Measurements from ENCODE around the gene TRIM37.
"Not testable (repeated sequence)": the region's sequence is repeated elsewhere in the genome, so short reads cannot be mapped to it uniquely, and the experiment has no call there.

Gene TRIM37

DNA sequence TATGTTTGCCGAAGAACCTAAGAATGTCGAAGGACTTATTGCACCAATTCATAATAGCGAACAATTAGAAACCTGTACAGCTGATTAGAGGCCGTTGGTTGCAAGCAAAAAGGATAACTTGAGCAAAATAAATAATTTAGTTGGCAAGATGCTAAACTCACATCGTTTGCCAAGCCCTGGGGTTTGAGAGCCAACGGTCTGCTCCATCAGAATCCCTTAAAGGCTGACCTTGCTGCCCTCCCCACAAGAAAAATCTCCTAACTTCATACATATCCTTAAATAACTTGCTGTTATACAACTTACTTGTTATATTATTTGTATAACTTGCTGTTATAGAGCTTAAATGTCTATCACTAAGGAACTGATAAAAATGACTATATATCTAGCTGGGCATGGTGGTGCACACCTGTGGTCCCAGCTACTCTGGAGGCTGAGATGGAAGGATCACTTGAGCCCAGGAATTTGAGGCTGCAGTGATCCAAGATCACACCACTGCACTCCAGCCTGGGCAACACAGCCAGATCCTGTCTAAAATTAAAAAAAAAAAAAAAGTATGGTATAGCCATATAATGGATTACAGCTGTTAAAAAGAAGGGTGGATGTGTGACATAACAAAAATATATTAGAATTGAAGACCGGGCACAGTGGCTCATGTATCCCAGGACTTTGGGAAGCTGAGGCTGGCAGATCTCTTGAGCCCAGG, 1.9 kb upstream of the TRIM37 start:
- no peak for DNase-seq

DNA sequence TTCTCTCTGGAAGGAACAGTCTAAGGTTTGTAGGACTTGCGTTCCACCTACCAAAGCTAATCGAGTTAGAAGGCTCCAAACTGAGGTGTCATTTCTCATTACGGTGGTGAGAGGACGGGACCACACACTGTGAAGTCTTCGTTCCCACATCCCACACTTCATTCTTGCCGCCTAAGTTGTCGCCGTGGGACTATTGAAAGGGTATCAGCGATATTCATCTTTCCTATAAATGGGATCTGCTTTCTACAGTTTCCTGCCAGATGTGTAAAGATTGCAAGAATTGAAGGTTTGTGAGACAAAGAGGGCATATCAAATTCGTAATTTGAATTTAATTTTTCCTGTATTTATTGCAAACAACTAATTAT, 608 bp upstream of the TRIM37 start:
- DNase-seq, result no peak

DNA sequence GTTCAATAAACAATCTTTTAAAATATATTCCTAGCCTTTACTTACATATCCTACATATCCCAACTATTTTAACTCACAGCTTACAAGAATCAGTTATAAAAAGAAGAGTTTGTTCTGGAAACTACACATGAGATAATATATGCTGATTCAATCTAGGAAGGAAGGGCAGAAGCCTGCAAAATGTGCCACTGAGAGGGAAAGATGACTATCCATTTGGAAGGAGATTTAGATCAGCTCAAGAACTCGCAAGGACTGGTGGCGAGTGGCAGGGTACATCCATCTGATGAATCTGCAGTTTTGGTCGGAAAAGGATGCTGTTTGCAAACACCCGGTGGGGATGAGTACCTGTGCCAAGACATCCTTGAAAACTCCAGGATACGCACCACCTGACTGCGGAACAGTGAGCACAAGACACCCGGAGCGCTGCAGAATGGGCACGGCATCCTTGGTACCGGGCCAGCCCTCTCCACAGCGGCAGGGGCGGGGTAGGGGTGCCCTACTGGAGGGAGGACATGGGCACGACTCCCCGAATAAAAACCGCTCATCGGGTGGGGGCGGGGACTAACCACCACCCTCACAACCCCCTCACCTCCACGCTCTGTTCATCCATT, 723 bp downstream of the TRIM37 start:
- peak; percentile 33 for DNase-seq

DNA sequence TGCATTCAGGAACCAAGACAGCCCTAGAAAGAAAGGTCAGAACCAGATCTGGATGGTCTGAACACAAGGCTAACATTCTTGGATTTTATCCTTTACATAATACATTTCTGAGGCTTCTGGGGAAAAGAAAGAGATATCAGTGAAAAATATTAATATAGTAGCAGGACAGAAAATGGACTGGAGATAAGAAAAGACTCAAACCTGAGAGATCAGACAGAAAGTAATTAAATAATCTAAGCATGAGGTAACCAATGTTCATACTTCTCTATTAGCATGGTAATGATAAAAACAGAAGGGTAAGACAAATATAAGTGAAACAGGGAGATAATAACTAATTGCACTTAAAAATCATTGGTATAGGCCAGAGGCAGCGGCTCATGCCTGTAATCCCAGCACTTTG, 5.5 kb downstream of the TRIM37 start:
- no peak for DNase-seq

DNA sequence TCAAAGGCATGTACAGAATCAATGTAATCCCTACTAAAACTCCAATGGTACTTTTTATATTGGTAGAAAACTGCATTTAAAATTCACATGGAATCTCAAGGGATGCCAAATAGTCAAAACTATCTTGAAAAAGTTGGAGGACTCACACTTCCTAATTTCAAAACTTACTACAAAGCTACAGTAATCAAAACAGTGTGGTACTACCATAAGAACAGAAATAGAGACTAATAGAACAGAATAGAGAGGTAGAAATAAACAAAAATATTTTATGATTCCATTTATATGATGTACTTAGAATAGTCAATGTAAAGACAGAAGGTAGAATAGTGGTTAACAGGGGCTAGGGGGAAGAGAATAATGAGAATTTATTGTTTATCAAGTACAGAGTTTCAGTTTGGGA, 8.8 kb downstream of the TRIM37 start:
- no peak for DNase-seq

DNA sequence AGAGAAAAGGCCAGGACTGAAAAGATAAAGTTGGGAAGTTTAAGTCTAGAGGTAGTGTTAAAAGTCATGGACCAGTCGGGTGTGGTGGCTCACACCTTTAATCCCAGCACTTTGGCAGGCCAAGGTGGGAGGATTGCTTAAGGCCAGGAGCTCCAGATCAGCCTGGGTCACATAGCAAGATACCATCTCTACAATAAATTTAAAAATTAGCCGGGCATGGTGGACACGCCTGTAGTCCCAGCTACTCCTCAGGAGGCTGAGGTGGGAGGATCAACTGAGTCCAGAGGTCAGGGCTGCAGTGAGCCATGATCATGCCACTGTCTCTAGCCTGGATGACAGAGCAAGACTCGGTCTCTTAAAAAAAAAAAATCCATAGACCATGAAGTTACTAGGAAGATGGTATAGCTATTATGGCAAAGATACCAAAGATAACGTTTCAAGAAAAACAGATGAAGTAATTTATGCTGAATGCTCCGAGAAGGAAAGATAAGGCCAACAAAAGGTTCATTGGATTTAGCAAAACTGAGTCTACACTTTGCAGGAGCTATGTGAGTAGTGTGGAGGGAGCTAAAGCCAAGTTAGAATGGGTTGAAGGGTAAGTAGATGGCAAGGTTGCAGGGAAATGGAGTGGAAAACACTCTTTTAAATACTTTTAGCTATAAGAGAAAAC, 11.7 kb downstream of the TRIM37 start:
- no peak for DNase-seq

DNA sequence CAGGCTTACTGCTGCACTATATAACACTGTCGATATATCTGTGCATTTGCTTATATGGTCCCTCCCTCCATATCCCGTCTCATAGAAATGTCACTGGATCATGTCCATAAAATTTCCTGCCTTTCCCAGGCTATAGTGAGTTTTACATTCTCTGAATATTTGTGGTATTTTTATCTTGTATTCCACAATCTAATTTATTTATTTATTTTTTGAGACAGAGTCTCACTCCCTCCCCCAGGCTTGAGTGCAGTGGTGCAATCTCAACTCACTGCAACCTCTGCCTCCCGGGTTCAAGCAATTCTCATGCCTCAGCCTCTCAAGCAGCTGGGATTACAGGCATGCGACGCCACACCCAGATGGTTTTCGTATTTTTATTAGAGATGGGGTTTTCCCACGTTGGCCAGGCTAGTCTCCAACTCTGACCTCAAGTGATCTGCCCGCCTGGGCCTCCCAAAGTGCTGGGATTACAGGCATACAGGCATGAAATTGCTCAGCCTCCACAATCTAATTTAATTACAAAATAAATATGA, 12.9 kb downstream of the TRIM37 start:
- no peak for DNase-seq

DNA sequence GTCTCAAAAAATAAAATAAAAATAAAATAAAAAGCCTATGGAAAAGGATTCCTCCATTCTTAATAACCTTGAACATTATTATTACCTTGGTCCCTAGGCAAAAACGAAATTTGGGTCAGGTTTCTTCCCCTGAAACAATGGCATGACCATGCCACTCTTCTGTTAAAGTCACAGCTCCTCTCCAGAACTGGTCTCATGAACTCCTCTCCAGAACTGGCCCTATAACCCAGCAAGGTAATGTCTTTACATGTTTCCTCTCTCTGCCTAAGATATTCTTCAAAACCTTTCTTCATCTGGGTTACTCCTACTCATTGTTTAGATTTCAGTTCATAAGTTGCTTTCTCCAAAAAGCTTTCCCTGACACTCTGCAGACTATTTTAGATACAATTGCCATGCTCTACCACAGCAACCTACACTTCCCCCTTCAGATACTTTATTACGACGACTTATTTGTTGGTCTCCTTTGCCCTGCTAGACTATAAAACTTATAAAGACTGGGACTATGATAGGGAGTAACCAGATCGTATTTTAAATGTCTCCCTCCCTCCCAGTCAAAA, 13.5 kb downstream of the TRIM37 start:
- DNase-seq, result no peak

DNA sequence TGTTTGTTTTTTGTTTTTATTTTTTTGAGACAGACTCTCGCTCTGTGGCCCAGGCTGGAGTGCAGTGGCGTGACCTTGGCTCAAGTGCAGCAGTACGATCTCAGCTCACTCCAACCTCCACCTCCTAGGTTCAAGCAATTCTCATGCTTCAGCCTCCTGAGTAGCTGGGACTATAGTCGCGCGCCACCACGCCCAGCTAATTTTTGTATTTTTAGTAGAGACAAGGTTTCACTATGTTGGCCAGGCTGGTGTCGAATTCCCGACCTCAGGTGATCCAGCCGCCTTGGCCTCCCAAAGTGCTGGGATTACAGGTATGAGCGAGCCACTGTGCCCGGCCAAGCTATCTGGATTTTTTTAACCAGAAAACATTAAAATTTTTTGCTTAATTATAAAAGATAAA, 16.1 kb downstream of the TRIM37 start:
- DNase-seq, result not testable (repeated sequence)

DNA sequence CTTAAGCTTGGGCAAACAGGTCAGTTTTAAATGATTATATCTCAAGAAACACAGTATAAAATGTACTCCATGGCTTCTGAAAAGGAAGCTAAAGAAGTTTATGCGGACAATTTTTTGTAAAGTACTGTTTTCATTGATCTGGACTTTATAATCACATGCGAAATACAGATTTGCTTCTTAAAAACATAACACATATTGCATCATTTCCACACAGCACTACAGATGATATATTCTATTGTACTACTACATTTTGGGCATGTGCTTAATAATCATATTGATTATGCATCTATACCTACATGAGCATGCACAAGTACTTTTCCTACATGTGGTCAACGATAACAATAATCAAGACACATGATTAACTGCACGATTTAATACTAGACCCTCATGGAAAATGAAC, 22.5 kb downstream of the TRIM37 start:
- DNase-seq, result no peak

DNA sequence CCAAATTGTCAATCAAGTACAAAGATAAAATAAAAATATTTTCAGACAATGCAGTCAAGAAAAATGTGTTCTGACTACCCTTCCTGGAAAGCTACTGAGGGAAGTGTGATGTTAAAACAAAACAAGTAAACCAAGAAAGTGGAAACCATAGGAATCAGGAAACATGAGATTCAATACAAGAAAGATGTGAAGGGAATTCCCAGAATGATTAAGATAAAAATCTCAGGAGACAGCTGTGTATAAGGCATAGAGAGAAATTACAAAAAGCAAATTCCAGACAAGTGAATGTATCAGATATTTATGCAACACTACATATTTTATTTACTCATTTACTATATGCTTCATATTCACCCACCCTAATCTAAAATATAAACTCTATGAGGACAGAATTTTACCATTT, 32.2 kb downstream of the TRIM37 start:
- no peak for DNase-seq

DNA sequence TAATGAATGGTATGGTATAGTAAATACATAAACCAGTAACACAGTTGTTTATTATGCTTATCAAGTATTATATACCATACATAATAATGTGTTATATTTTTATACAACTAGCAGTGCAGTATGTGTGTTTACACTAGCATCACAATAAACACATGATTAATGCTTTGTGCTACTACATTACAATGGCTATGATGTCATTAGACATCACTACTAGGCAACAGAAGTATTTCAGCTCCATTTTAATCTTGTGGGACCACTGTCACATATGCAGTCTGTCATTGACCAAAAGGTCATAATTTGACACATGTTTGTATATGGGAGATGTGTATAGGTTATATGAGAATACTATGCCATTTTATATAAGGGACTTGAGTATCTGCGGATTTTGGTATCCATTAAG, 32.7 kb downstream of the TRIM37 start:
- no peak for DNase-seq

DNA sequence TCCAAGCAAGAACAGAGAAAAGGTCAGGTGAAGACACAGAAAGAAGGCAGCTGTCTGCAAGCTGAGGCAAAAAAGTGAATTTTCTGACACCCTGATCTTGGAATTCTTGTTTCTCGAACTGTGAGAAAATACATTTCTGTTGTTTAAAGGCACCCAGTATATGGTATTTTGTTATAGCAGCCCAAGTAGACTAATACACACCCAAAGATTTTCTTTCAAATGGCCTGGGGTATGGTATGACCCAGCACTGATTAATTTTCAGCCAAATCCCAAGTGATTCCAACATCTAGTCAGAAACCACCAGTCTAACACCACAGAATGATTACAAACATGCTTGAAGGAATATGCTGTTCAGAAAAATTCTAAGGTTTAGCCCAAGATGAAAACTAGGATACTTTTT, 36.8 kb downstream of the TRIM37 start:
- no peak for DNase-seq

DNA sequence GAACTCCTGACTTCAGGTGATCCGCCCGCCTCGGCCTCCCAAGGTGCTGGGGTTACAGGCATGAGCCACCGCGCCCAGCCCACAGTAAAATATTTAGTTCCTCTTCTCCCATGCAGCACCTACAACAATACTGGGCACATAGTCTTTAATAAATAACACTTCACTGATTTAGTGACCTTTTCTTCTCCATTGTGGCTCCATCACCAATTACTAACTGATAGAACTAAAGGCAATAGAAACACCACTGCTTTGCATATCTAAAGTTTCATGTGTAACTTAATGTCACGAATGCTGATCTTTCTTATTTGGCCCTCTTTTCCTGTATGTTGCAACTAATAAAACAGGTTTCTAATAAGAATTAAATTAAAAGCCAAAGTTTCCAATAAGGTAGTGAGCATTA, 38.9 kb downstream of the TRIM37 start:
- no peak for DNase-seq

DNA sequence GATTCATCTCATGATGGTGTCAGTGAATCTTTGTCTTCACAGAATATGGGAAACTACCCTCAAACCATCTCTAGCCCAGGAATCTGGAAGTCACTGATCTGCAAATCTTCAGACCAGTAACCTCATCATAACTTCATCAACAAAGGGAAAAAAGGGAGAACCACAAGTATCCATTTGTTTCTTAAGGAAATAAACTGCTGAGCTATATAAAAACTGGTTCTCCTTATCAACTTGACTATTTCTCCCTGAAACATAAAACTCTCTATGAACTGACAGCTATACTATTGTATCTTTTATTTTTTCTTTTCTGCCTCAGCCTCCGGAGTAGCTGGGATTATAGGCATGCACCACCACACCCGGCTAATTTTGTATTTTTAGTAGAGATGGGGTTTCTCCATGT, 39.3 kb downstream of the TRIM37 start:
- DNase-seq, result no peak

DNA sequence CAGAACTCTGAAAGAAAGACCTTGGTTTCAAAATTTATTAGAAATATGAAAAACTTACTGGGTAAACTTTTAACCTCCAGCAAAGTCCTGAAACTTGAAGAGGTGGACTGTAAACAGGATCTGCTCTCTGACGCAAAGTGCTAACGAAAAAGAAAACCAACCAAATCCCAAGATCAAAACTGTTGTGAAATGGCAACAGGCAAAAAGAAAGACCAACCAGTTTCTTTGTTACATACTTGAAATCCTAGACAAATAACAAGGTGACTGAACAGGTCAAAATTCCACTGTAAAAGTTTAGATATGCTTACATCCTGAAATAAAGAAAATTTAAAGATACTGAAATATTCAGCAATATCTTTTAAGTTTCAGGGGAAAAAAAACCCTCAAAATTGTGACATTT, 44.2 kb downstream of the TRIM37 start:
- no peak for DNase-seq

DNA sequence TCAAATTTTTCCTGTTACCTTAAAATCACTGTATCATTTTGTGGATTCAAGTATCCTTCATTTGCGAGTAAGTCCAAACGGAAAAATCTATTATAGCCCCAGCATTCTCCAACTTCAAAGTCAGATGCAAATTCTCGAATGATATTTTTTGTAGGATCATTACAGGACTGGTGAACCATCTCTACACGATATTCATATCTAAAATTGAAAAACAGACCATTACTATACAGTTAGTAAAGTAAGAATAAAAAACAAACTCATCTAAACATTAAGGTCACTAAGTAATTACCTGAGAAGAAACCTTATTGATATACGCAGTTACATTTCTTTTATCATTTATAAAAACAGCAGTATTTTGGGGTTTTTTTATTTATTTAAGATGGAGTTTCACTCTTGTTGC, 49.8 kb downstream of the TRIM37 start:
- no peak for DNase-seq

DNA sequence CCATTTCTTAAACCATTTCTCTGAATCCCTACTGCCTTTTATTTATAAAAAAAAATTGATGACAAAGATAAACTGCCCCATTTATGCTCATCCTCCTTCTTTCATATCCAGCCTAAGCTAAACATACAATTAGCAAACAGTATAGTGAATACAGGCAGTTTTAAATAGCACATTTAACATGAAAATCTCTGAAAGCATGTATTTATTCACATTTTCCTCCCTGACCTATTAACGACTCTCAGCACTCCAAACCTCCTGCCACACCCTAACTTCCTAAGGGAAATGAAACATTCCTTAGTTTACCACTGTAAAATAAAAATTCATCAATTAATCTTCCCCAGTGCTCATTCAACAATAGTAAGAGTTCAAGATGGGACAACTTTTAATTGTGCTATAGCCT, 56.9 kb downstream of the TRIM37 start:
- DNase-seq, result no peak

DNA sequence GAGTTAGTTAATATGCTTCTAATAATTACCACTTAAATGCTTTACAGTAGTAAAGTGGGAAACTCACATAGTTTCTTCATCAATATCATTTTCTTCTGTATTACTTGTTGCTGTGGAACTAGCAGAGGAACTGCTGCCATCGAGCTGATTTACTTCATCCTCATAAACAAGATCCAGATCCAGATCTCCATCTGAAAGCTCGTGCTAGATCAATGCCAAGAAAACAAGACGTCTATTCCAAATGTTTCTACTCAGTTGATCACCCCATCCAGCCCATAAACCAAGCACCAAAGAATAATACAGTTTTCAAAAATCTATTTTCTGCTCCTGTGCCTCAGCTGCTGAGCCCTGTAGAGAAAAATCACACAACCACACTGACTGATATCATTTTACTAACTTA, 59.1 kb downstream of the TRIM37 start:
- no peak for DNase-seq

DNA sequence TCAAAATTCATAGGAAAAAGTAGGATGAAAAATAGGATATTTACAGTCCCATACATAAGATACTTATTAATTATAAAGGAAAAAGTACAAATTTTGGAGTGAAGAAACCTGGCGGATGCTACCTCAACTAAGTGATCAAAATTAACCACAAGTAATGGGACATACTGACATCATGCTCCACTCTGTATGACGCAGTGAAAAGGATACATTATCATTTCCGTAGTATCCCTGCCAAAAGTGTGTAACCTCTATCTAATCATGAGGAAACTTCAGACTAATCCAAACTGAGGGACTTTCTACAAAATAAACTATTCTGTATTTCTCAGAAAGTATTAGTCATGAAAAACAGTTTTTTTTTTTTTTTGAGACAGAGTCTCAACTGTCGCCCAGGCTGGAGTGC, 60.5 kb downstream of the TRIM37 start:
- no peak for DNase-seq

DNA sequence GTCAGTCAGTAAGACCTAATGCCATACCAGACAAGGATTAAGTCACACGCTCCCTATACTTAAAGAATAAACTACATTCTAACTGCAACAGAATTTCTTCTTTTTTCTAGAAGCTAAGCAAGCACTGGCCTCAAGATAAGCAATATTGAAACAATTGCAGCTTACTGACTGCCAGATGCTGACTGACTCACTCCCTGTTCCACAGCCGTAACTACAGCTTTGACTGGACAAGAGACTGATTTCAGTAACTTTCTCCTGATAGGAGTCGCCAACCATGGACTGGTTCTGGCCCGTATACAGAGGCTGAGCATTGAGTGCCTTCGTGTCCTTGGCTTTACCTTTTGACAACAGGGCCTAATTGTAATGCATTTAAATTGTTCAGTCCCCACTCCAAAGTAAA, 67.9 kb downstream of the TRIM37 start:
- DNase-seq, result no peak

DNA sequence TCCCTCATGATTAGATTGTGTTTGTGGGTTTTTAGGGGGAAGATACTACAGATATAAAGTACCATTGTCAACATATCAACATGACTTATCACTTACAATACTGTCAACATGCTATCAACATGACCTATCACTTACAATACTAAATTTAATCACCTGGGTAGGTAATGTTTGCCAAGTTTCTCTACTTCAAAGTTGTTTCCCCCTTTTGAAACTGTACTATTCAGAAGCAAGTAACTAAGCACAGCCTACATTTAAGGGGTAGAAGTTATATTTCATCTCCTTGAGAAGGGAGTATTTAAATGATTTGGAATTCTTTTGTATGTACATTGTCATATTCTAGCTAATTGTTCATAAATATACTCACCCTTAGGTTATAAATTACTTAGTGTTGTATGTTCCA, 68.7 kb downstream of the TRIM37 start:
- no peak for DNase-seq

DNA sequence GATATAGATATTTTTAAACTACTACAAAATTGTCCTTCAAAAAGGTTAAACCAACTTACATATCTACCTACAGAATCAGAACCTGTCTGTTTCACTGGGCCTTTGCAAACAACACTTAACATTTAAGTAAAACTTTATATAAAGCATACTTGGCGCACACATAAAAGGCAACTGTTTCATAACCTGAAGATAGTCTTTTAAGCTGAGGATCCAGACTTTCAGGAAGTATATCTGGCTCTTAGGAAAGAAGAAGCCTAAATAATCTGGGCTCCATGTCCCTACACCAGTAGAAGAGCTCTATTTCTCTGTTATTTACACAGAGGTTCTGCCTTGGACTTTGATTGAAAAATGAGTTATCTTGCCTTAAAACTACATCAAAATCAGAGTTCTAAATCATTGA, 75.9 kb downstream of the TRIM37 start:
- DNase-seq, result no peak

DNA sequence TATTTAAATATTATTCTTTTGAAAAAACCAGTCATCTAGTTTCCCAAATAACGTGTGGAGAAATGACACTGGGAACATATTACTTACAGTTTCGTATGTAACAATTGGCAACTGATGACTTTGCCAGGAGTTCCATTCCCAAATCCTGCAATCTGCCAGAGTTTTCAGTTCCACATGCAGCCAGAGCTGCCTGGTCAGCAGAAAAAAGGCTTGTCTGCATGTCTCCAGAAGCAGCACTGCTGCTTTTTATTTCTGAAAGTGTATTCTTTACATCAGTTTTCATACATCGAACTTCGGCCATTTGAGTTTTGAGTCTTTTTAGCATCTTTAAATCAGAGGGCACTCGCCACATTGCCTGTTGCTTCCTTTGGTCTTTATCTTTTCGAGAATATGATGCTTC, 78.4 kb downstream of the TRIM37 start:
- DNase-seq, result no peak
